HCT116 (cell line): Measurements from ENCODE around the gene USP24. TPM values are rescaled to one million over a fixed set of nuclear protein-coding genes. Genes with fewer than 3 reads are reported as not detected.

Experiments used
- ATAC-seq: fragments of 200-7000 bp; cut with Tn5 transposase; 2 replicates; pipeline ENCODE4 v1.9.1; 2020; ENCODE audit warnings: mild to moderate bottlenecking, moderate library complexity
- BruUV-seq: library from RNA; stranded (reverse); fragments of 400-500 nt; replicated peaks from 2 replicates; lab custom pipeline; 2021; lab: Mats Ljungman, UMichigan
- CTCF ChIA-PET: fragments of 300-600 bp; sonication (Branson Sonifier 250); formaldehyde crosslinking; loops from one replicate; lab custom pipeline; 2021; ENCODE audit warnings: antibody characterized with exemption; lab: Charles Lee
- POLR2A ChIA-PET: fragments of 300-600, 350-600 bp; sonication (Branson Sonifier 250); formaldehyde crosslinking; loops from one replicate; lab custom pipeline; 2021; ENCODE audit warnings: antibody characterized with exemption; lab: Charles Lee
- RAD21 ChIA-PET, 2 experiments: fragments of 300-600 bp; sonication (Branson Sonifier 250); formaldehyde crosslinking; loops; one replicate each; lab custom pipeline; 2023; ENCODE audit warnings: low total read pairs in 2 of 2; ENCODE audit not compliant: uncharacterized antibody in 2 of 2, unreplicated experiment in 2 of 2, low non-redundant PET in 1 of 2; lab: Charles Lee
- DNase-seq: peaks from one replicate; pipeline ENCODE4 v3.0.0-alpha.2; 2010; ENCODE audit warnings: low read depth, low spot score
- H2AFZ ChIP-seq: fragments of 200-600 bp; shearing (Covaris generic), sonication (generic); 2 replicates; pipeline ENCODE4 v1.6.1; 2017; ENCODE audit warnings: low read depth, mixed run types, mixed read lengths, antibody characterized with exemption, low read length; ENCODE audit not compliant: poor library complexity, severe bottlenecking
- H3K27ac ChIP-seq: 2 replicates; pipeline ENCODE4 v1.5.1; 2012; ENCODE audit warnings: low read depth, low read length
- H3K27me3 ChIP-seq: fragments of 200-600 bp; sonication (generic); 2 replicates; pipeline ENCODE4 v1.6.1; 2016; ENCODE audit warnings: mixed run types, low read length, mixed read lengths; ENCODE audit not compliant: insufficient read depth
- H3K36me3 ChIP-seq, 2 experiments: fragments of 200-500 bp in 1 of 2; fragments of 200-600 bp in 1 of 2; sonication (Bioruptor generic) in 1 of 2; sonication (generic) in 1 of 2; 2 replicates each; pipeline versions ENCODE4 v1.5.1 to v1.6.1; 2014 to 2016; ENCODE audit warnings: low read length in 2 of 2, inconsistent platforms in 1 of 2, mixed read lengths in 1 of 2, mixed run types in 1 of 2; ENCODE audit not compliant: insufficient read depth in 2 of 2, control insufficient read depth in 1 of 2
- H3K4me1 ChIP-seq, 2 experiments: fragments of 200-600 bp in 1 of 2; sonication (generic) in 1 of 2; 2 replicates each; pipeline versions ENCODE4 v1.5.1 to v1.6.1; 2012 to 2017; ENCODE audit warnings: low read length in 2 of 2, inconsistent platforms in 1 of 2, mild to moderate bottlenecking in 1 of 2, mixed read lengths in 1 of 2, mixed run types in 1 of 2, moderate library complexity in 1 of 2; ENCODE audit not compliant: insufficient read depth in 2 of 2, control insufficient read depth in 1 of 2
- H3K4me2 ChIP-seq: fragments of 200-600 bp; sonication (generic); 2 replicates; pipeline ENCODE4 v1.6.1; 2017; ENCODE audit warnings: mixed run types, low read length, mixed read lengths
- H3K4me3 ChIP-seq, 2 experiments: fragments of 200-600 bp in 1 of 2; sonication (generic) in 1 of 2; replicated peaks in 1 of 2; 2 replicates each; pipeline ENCODE4 v1.5.1; 2011 to 2016; ENCODE audit warnings: low read length in 2 of 2, control low read depth in 1 of 2, low read depth in 1 of 2, mild to moderate bottlenecking in 1 of 2, mixed read lengths in 1 of 2, mixed run types in 1 of 2
- H3K79me2 ChIP-seq: fragments of 200-600 bp; sonication (generic); 2 replicates; pipeline ENCODE4 v1.6.1; 2017; ENCODE audit warnings: mild to moderate bottlenecking, mixed run types, low read length, moderate library complexity, mixed read lengths; ENCODE audit not compliant: insufficient read depth
- H3K9ac ChIP-seq: fragments of 200-600 bp; sonication (generic); 2 replicates; pipeline ENCODE4 v1.6.1; 2016; ENCODE audit warnings: low read length, mixed read lengths
- H3K9me2 ChIP-seq: fragments of 200-600 bp; sonication (generic), shearing (Covaris generic); 2 replicates; pipeline ENCODE4 v1.6.1; 2017; ENCODE audit warnings: mixed run types, mild to moderate bottlenecking, moderate library complexity; ENCODE audit not compliant: insufficient read depth
- H3K9me3 ChIP-seq, 2 experiments: fragments of 200-500 bp in 1 of 2; fragments of 200-600 bp in 1 of 2; sonication (Bioruptor generic) in 1 of 2; sonication (generic) in 1 of 2; 2 replicates each; pipeline ENCODE4 v1.6.1; 2014 to 2017; ENCODE audit warnings: low read length in 2 of 2, mixed read lengths in 2 of 2, inconsistent platforms in 1 of 2, low read depth in 1 of 2, mild to moderate bottlenecking in 1 of 2, mixed run types in 1 of 2, moderate library complexity in 1 of 2; ENCODE audit not compliant: control insufficient read depth in 1 of 2, insufficient read depth in 1 of 2
- H4K20me1 ChIP-seq: fragments of 200-600 bp; sonication (generic), shearing (Covaris generic); 2 replicates; pipeline ENCODE4 v1.6.1; 2017; ENCODE audit warnings: mixed run types, mild to moderate bottlenecking, moderate library complexity; ENCODE audit not compliant: insufficient read depth
- CBX3 ChIP-seq: IDR thresholded peaks from 2 replicates; pipeline ENCODE4 v1.6.1; 2012; ENCODE audit warnings: low read depth
- CEBPB ChIP-seq: IDR thresholded peaks from 2 replicates; pipeline ENCODE4 v1.6.1; 2012; ENCODE audit warnings: low read depth
- CTCF ChIP-seq, 3 experiments: fragments of 200-600 bp in 1 of 3; sonication (generic) in 1 of 3; IDR thresholded peaks in 2 of 3; conservative IDR thresholded peaks in 1 of 3; 2 replicates each; pipeline ENCODE4 v1.5.1; 2012 to 2017; ENCODE audit warnings: low read depth in 2 of 3, low read length in 2 of 3, antibody characterized with exemption in 1 of 3, borderline replicate concordance in 1 of 3, control low read depth in 1 of 3, mild to moderate bottlenecking in 1 of 3, mixed read lengths in 1 of 3, mixed run types in 1 of 3, moderate library complexity in 1 of 3; ENCODE audit not compliant: insufficient read depth in 1 of 3
- EGR1 ChIP-seq: IDR thresholded peaks from 2 replicates; pipeline ENCODE4 v1.6.1; 2012; ENCODE audit warnings: low read depth
- EZH2 ChIP-seq: fragments of 200-600 bp; sonication (generic); IDR thresholded peaks from 2 replicates; pipeline ENCODE4 v1.6.1; 2017; ENCODE audit warnings: antibody characterized with exemption, mixed run types
- EZH2phosphoT487 ChIP-seq: fragments of 200-600 bp; IDR thresholded peaks from 2 replicates; pipeline ENCODE4 v1.6.1; 2018; ENCODE audit warnings: antibody characterized with exemption, borderline replicate concordance
- FOSL1 ChIP-seq: IDR thresholded peaks from 2 replicates; pipeline ENCODE4 v1.6.1; 2012; ENCODE audit warnings: low read depth
- JUND ChIP-seq: IDR thresholded peaks from 2 replicates; pipeline ENCODE4 v1.6.1; 2012
- POLR2A ChIP-seq: IDR thresholded peaks from 2 replicates; pipeline ENCODE4 v1.7.0; 2011; ENCODE audit warnings: borderline replicate concordance; ENCODE audit not compliant: insufficient read depth, insufficient read length; ENCODE audit errors: extremely low read depth
- POLR2AphosphoS5 ChIP-seq: IDR thresholded peaks from 2 replicates; pipeline ENCODE4 v1.6.1; 2011; ENCODE audit warnings: mild to moderate bottlenecking, low read depth, low read length, moderate library complexity
- RAD21 ChIP-seq: IDR thresholded peaks from 2 replicates; pipeline ENCODE4 v1.6.1; 2012; ENCODE audit warnings: low read depth, mild to moderate bottlenecking
- REST ChIP-seq: IDR thresholded peaks from 2 replicates; pipeline ENCODE4 v1.6.1; 2012; ENCODE audit warnings: low read depth
- SP1 ChIP-seq: IDR thresholded peaks from 2 replicates; pipeline ENCODE4 v1.6.1; 2012; ENCODE audit warnings: low read depth
- SRF ChIP-seq: IDR thresholded peaks from 2 replicates; pipeline ENCODE4 v1.6.1; 2012; ENCODE audit warnings: low read depth
- TCF7L2 ChIP-seq: IDR thresholded peaks from 2 replicates; pipeline ENCODE4 v1.7.0; 2011; ENCODE audit warnings: borderline replicate concordance, inconsistent platforms; ENCODE audit not compliant: insufficient read depth, insufficient read length; ENCODE audit errors: extremely low read depth
- YY1 ChIP-seq: IDR thresholded peaks from 2 replicates; pipeline ENCODE4 v1.6.1; 2011; ENCODE audit warnings: low read length, low read depth, moderate library complexity, mild to moderate bottlenecking; ENCODE audit not compliant: insufficient replicate concordance; ENCODE audit errors: extremely low read depth
- ZFX ChIP-seq: fragments of 450-650 bp; IDR thresholded peaks from 2 replicates; pipeline ENCODE4 v1.6.1; 2017
- ZNF274 ChIP-seq: fragments of 200-500 bp; sonication (Bioruptor generic); IDR thresholded peaks from 2 replicates; pipeline ENCODE4 v1.6.1; 2014; ENCODE audit warnings: mild to moderate bottlenecking, low read depth, low read length, inconsistent platforms
- intact Hi-C: fragments of 100-400 bp; cut with micrococcal nuclease; formaldehyde crosslinking; loops from 2 replicates; pipeline ENCODE4 v1.10.0; 2022
- total RNA-seq: library from RNA; stranded (reverse); gene quantifications from one replicate; pipeline ENCODE4 v1.2.1, GENCODE V29; 2021; ENCODE audit not compliant: unreplicated experiment
- TF ChIP-seq, protein P1 (sequence below): IDR thresholded peaks from 2 replicates; pipeline ENCODE4 v1.6.1; 2012
- TF ChIP-seq, protein P2 (sequence below): IDR thresholded peaks from 2 replicates; pipeline ENCODE4 v1.6.1; 2012

The USP24 gene
- total RNA-seq, 1 experiment from 2014 or later: 34.2 TPM

DNA sequence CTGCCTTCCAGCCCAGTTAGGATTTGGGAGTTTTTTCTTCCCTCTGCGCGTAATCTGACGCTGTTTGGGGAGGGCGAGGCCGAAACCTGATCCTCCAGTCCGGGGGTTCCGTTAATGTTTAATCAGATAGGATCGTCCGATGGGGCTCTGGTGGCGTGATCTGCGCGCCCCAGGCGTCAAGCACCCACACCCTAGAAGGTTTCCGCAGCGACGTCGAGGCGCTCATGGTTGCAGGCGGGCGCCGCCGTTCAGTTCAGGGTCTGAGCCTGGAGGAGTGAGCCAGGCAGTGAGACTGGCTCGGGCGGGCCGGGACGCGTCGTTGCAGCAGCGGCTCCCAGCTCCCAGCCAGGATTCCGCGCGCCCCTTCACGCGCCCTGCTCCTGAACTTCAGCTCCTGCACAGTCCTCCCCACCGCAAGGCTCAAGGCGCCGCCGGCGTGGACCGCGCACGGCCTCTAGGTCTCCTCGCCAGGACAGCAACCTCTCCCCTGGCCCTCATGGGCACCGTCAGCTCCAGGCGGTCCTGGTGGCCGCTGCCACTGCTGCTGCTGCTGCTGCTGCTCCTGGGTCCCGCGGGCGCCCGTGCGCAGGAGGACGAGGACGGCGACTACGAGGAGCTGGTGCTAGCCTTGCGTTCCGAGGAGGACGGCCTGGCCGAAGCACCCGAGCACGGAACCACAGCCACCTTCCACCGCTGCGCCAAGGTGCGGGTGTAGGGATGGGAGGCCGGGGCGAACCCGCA, 175.7 kb downstream of the USP24 start, which contains the start of gene PCSK9:
PCSK9 (plus strand) TSS at position 207 of the 741 bp plus-strand sequence; CDS start at position 497, 290 bp downstream.
- ChIA-PET CTCF (interaction anchor here (2.4 kb wide), 1 partner anchor 17 kb away, joined by 9 read pairs; no protein-coding TSS in a partner anchor), RAD21 (no interaction called here), POLR2A (no interaction called here)
- Histone ChIP-seq H3K27ac (peak within 1 kb of the TSS; percentile 71), H3K9me2 (no peaks in the 10 kb centered on the region), H3K79me2 (peaks cover 6% of the 10 kb centered on the region; the same call in 1 of the 2 replicates), H3K36me3 (0 out of 4 replicates have a peak, but pooled peaks cover 0 to 5% of the 10 kb centered on the region in 2 experiments), H2AFZ (peak within 1 kb of the TSS; percentile 60), H3K4me3 (peak within 1 kb of the TSS; percentile 73 to 80), H4K20me1 (no peaks in the 10 kb centered on the region), H3K4me2 (peak within 1 kb of the TSS; percentile 97), H3K9ac (peak within 1 kb of the TSS; percentile 72), H3K9me3 (no peaks in the 10 kb centered on the region), H3K27me3 (no peaks in the 10 kb centered on the region), H3K4me1 (peaks cover 14 to 46% of the 10 kb centered on the region in 2 experiments; a peak in 3 of 4 replicates)
- intact Hi-C loops: no loop called here
- DNase-seq (peak; percentile 60), ATAC-seq (peak; percentile 78)
- BruUV-seq: TSS peak; percentile 33
- TF ChIP-seq, protein P1, sequence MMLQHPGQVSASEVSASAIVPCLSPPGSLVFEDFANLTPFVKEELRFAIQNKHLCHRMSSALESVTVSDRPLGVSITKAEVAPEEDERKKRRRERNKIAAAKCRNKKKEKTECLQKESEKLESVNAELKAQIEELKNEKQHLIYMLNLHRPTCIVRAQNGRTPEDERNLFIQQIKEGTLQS: no peak
- TF ChIP-seq YY1: no peak
- no peak for TF ChIP-seq ZNF274
- no peak for TF ChIP-seq SRF
- TF ChIP-seq EGR1: no peak
- peak; percentile 78 for TF ChIP-seq POLR2AphosphoS5
- TF ChIP-seq CEBPB: no peak
- TF ChIP-seq REST: no peak
- TF ChIP-seq POLR2A: peak; percentile 37
- no peak for TF ChIP-seq FOSL1
- no peak for TF ChIP-seq RAD21
- TF ChIP-seq CTCF (IDR thresholded peaks at IDR 0.05 in 2 of 3, conservative IDR thresholded peaks at IDR 0.05 in 1 of 3; ENCODE audit: borderline replicate concordance in 1 of 3, insufficient read depth in 1 of 3, low read depth in 2 of 3, low read length in 2 of 3): no peak
- TF ChIP-seq, protein P2, sequence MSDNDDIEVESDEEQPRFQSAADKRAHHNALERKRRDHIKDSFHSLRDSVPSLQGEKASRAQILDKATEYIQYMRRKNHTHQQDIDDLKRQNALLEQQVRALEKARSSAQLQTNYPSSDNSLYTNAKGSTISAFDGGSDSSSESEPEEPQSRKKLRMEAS: peak; percentile 94
- TF ChIP-seq EZH2phosphoT487: no peak
- peak; percentile 75 for TF ChIP-seq CBX3
- TF ChIP-seq ZFX: peak; percentile 52; the same call in 1 of the 2 replicates
- no peak for TF ChIP-seq TCF7L2
- no peak for TF ChIP-seq JUND
- TF ChIP-seq EZH2: no peak
- TF ChIP-seq SP1: peak; percentile 66
